GM12878 (cell line): ENCODE data around the gene NCKAP5. TPM values are rescaled to one million over a fixed set of nuclear protein-coding genes. Genes with fewer than 3 reads are reported as not detected.

Experiments
- ATAC-seq: fragments of 200-7000 bp; cut with Tn5 transposase; 3 replicates; pipeline ENCODE4 v1.9.1; 2020; ENCODE audit warnings: mild to moderate bottlenecking, moderate library complexity
- BruUV-seq: library from RNA; stranded (reverse); fragments of 400-500 nt; replicated peaks from 2 replicates; lab custom pipeline; 2021; lab: Mats Ljungman, UMichigan
- CTCF ChIA-PET: fragments of 300-600 bp; sonication (Branson Sonifier 250); formaldehyde crosslinking; extraction: SDS; loops from one replicate; lab custom pipeline; 2021; ENCODE audit warnings: inconsistent platforms; lab: Yijun Ruan, JAX
- POLR2A ChIA-PET: fragments of 350-600 bp; formaldehyde crosslinking; extraction: SDS; loops from one replicate; lab custom pipeline; 2021; ENCODE audit warnings: inconsistent platforms; lab: Charles Lee
- RAD21 ChIA-PET: fragments of 300-600 bp; sonication (Branson Sonifier 250); formaldehyde crosslinking; loops from one replicate; lab custom pipeline; 2023; ENCODE audit warnings: antibody characterized with exemption; ENCODE audit not compliant: unreplicated experiment; lab: Charles Lee
- SMC1A ChIA-PET: fragments of 300-600 bp; sonication (Branson Sonifier 250); formaldehyde crosslinking; loops from one replicate; lab custom pipeline; 2023; ENCODE audit not compliant: unreplicated experiment, uncharacterized antibody; lab: Charles Lee
- DNase-seq: peaks from one replicate; pipeline ENCODE4 v3.0.0-alpha.2; 2011; ENCODE audit warnings: low read depth, low spot score
- FAIRE-seq: peaks from 3 replicates; lab custom pipeline; 2011; peaks lifted over from hg19 to GRCh38; lab: Jason Lieb, UNC
- H2AFZ ChIP-seq: 2 replicates; pipeline ENCODE4 v1.6.0; 2011; ENCODE audit warnings: low read depth, low read length, control low read depth; ENCODE audit not compliant: control insufficient read depth
- H3K27ac ChIP-seq: 2 replicates; pipeline ENCODE4 v1.5.1; 2011; ENCODE audit warnings: control low read depth; ENCODE audit not compliant: control insufficient read depth, insufficient read depth
- H3K27me3 ChIP-seq, 2 experiments: replicated peaks in 1 of 2; 2 replicates each; pipeline versions ENCODE4 v1.6.0 to v1.6.1; 2011; ENCODE audit warnings: low read length in 1 of 2; ENCODE audit not compliant: control insufficient read depth in 2 of 2, insufficient read depth in 2 of 2
- H3K36me3 ChIP-seq, 2 experiments: 2 replicates each; pipeline ENCODE4 v1.5.1; 2011; ENCODE audit warnings: low read length in 1 of 2; ENCODE audit not compliant: control insufficient read depth in 2 of 2, insufficient read depth in 2 of 2
- H3K4me1 ChIP-seq: 2 replicates; pipeline ENCODE4 v1.6.1; 2011; ENCODE audit warnings: mild to moderate bottlenecking, low read length, moderate library complexity, mixed read lengths; ENCODE audit not compliant: control insufficient read depth, insufficient read depth
- H3K4me2 ChIP-seq: 2 replicates; pipeline ENCODE4 v1.6.0; 2011; ENCODE audit warnings: control low read depth; ENCODE audit not compliant: control insufficient read depth, insufficient read depth
- H3K4me3 ChIP-seq: fragments of 200-600 bp; sonication (generic); 2 replicates; pipeline ENCODE4 v1.5.1; 2016
- H3K79me2 ChIP-seq: 2 replicates; pipeline ENCODE4 v1.6.0; 2011; ENCODE audit warnings: low read length; ENCODE audit not compliant: control insufficient read depth, insufficient read depth
- H3K9ac ChIP-seq: 2 replicates; pipeline ENCODE4 v1.8.0; 2011; ENCODE audit warnings: low read length, control low read depth, mixed read lengths; ENCODE audit not compliant: control insufficient read depth, insufficient read depth
- H3K9me3 ChIP-seq: replicated peaks from 3 replicates; pipeline ENCODE4 v1.5.1; 2011; ENCODE audit warnings: mild to moderate bottlenecking, low read length; ENCODE audit not compliant: control insufficient read depth, insufficient read depth
- H4K20me1 ChIP-seq: 2 replicates; pipeline ENCODE4 v1.6.0; 2011; ENCODE audit not compliant: control insufficient read depth, insufficient read depth
- ATF2 ChIP-seq: IDR thresholded peaks from 2 replicates; pipeline ENCODE4 v1.6.1; 2012; ENCODE audit warnings: low read length, inconsistent platforms
- ATF3 ChIP-seq: IDR thresholded peaks from 2 replicates; pipeline ENCODE4 v1.6.1; 2011; ENCODE audit warnings: low read depth, mild to moderate bottlenecking, low read length, moderate library complexity, borderline replicate concordance; ENCODE audit errors: extremely low read depth
- BMI1 ChIP-seq: fragments of 450-650 bp; IDR thresholded peaks from 2 replicates; pipeline ENCODE4 v1.6.1; 2016; ENCODE audit warnings: mild to moderate bottlenecking, moderate library complexity, borderline replicate concordance
- CREM ChIP-seq: IDR thresholded peaks from 2 replicates; pipeline ENCODE4 v1.6.1; 2014; ENCODE audit warnings: antibody characterized with exemption, low read depth
- ESRRA ChIP-seq: IDR thresholded peaks from 2 replicates; pipeline ENCODE4 v1.6.1; 2012; ENCODE audit warnings: mild to moderate bottlenecking, low read length, improper control_type of control experiment
- HDAC6 ChIP-seq: fragments of 200-600 bp; sonication (generic); IDR thresholded peaks from one replicate; pipeline ENCODE4 v1.8.0; 2017; ENCODE audit warnings: antibody characterized with exemption; ENCODE audit not compliant: unreplicated experiment
- IRF4 ChIP-seq: IDR thresholded peaks from 2 replicates; pipeline ENCODE4 v1.6.1; 2011; ENCODE audit warnings: low read depth, low read length
- KDM1A ChIP-seq: fragments of 200-600 bp; sonication (generic); IDR thresholded peaks from 2 replicates; pipeline ENCODE4 v1.6.1; 2016; ENCODE audit warnings: borderline replicate concordance
- MEF2B ChIP-seq: fragments of 450-650 bp; IDR thresholded peaks from 2 replicates; pipeline ENCODE4 v1.6.1; 2018; ENCODE audit warnings: mild to moderate bottlenecking, moderate library complexity; ENCODE audit not compliant: partially characterized antibody, poor library complexity, severe bottlenecking
- MXI1 ChIP-seq: fragments of 150-350 bp; IDR thresholded peaks from 2 replicates; pipeline ENCODE4 v1.6.1; 2011; ENCODE audit warnings: low read depth, mild to moderate bottlenecking, inconsistent platforms, low read length, improper control_type of control experiment
- NRF1 ChIP-seq: conservative IDR thresholded peaks from 2 replicates; pipeline ENCODE4 v1.6.1; 2011; ENCODE audit warnings: mild to moderate bottlenecking, low read depth, low read length, improper control_type of control experiment
- PKNOX1 ChIP-seq: fragments of 450-650 bp; IDR thresholded peaks from 2 replicates; pipeline ENCODE4 v1.6.1; 2016; ENCODE audit warnings: mild to moderate bottlenecking
- POLR2A ChIP-seq: IDR thresholded peaks from 2 replicates; pipeline ENCODE4 v1.6.1; 2011; ENCODE audit warnings: low read depth, mild to moderate bottlenecking, low read length
- POLR2AphosphoS2 ChIP-seq: IDR thresholded peaks from 2 replicates; pipeline ENCODE4 v1.6.1; 2011; ENCODE audit warnings: low read depth, mild to moderate bottlenecking, low read length, improper control_type of control experiment, moderate library complexity
- SREBF2 ChIP-seq: IDR thresholded peaks from 2 replicates; pipeline ENCODE4 v1.6.1; 2012; ENCODE audit warnings: mild to moderate bottlenecking, low read length
- STAT3 ChIP-seq: IDR thresholded peaks from 2 replicates; pipeline ENCODE4 v1.6.1; 2011; ENCODE audit warnings: low read depth, low read length, improper control_type of control experiment
- ZBED1 ChIP-seq: IDR thresholded peaks from 2 replicates; pipeline ENCODE4 v1.6.1; 2016; ENCODE audit warnings: borderline replicate concordance
- ZNF207 ChIP-seq: fragments of 450-650 bp; IDR thresholded peaks from 2 replicates; pipeline ENCODE4 v1.6.1; 2014; ENCODE audit warnings: antibody characterized with exemption, mild to moderate bottlenecking, borderline replicate concordance
- ZNF274 ChIP-seq: IDR thresholded peaks from one replicate; pipeline ENCODE4 v1.8.0; 2011; ENCODE audit not compliant: insufficient read length, insufficient read depth
- WGBS: methylation state at CpG from one replicate; pipeline ENCODE4 v1.1.6; 2016; ENCODE audit warnings: low lambda C conversion rate; ENCODE audit not compliant: insufficient replicate concordance, insufficient coverage; ENCODE audit errors: missing lambda C conversion rate; 5-methylcytosine and 5-hydroxymethylcytosine counted together
- in situ Hi-C: fragments of 300-500 bp; cut with MboI; formaldehyde crosslinking; loops from 9 replicates; pipeline ENCODE4 v1.14.3; 2018; ENCODE audit warnings: mixed read lengths
- intact Hi-C: fragments of 100-400 bp; cut with micrococcal nuclease; formaldehyde crosslinking; loops from one replicate; pipeline ENCODE4 v1.14.2; 2022; ENCODE audit not compliant: unreplicated experiment
- polyA plus RNA-seq, 11 experiments: library from polyadenylated mRNA; depleted of rRNA in 4 of 11; unstranded in 6 of 11; stranded (reverse) in 5 of 11; fragments of >200 nt; fragmentation: Nextera tagmentation in 4 of 11; fragmentation: Illumina TruSeq in 1 of 11; extraction: Ambion mirVana in 4 of 11; extraction: Trizol in 1 of 11; gene quantifications; 1 replicate in 1 of 11; 2 replicates in 10 of 11; pipeline versions ENCODE4 v1.2.1 to v1.2.3, GENCODE V29; 2011 to 2016; ENCODE audit warnings: inconsistent platforms in 2 of 11, missing spikeins in 2 of 11, low read depth in 1 of 11
- total RNA-seq, 4 experiments: library from RNA; depleted of rRNA in 3 of 4; stranded (reverse); fragments of >200 nt in 3 of 4; fragmentation: Illumina TruSeq in 1 of 4; extraction: Trizol in 1 of 4; gene quantifications; 2 replicates each; pipeline versions ENCODE4 v1.2.1 to v1.2.3, GENCODE V29; 2013 to 2021
- TF ChIP-seq, protein P1 (sequence below): fragments of 450-650 bp; IDR thresholded peaks from 2 replicates; pipeline ENCODE4 v1.6.1; 2017; ENCODE audit warnings: borderline replicate concordance

The NCKAP5 gene
- total and polyA plus RNA-seq, 10 of the 15 experiments (the other 5 are each of a cell fraction or from before 2014, with no cell fraction given) = 0.06 to 0.44 (median 0.16) TPM

GRCh38 chr2:132632000-132632649 lies 936.1 kb downstream of the NCKAP5 start (continued):
- TF ChIP-seq SREBF2 = no peak
- no peak for TF ChIP-seq POLR2A
- no peak for TF ChIP-seq STAT3
- TF ChIP-seq ZNF207 = no peak
- no peak for TF ChIP-seq ZNF274
- no peak for TF ChIP-seq KDM1A
- TF ChIP-seq, all 136 proteins: peak for 0

GRCh38 chr2:132627536-132627935 lies 940.7 kb downstream of the NCKAP5 start:
- ATAC-seq = no peak
- no peaks in the 10 kb centered on the region for H3K4me1 ChIP-seq
- no peak for DNase-seq
- H4K20me1 ChIP-seq = no peaks in the 10 kb centered on the region
- intact Hi-C loops (no loop called here), in situ Hi-C loops (no loop called here)
- no peak overlapping the region for H3K4me2 ChIP-seq
- ChIA-PET CTCF (no interaction called here), SMC1A (no interaction called here), POLR2A (no interaction called here), RAD21 (no interaction called here)
- TF ChIP-seq MXI1 = no peak
- no peak for TF ChIP-seq ATF3
- no peak for TF ChIP-seq HDAC6
- no peak for TF ChIP-seq BMI1
- no peak for TF ChIP-seq PKNOX1
- TF ChIP-seq POLR2AphosphoS2 = no peak
- TF ChIP-seq CREM = no peak
- TF ChIP-seq, protein P1, sequence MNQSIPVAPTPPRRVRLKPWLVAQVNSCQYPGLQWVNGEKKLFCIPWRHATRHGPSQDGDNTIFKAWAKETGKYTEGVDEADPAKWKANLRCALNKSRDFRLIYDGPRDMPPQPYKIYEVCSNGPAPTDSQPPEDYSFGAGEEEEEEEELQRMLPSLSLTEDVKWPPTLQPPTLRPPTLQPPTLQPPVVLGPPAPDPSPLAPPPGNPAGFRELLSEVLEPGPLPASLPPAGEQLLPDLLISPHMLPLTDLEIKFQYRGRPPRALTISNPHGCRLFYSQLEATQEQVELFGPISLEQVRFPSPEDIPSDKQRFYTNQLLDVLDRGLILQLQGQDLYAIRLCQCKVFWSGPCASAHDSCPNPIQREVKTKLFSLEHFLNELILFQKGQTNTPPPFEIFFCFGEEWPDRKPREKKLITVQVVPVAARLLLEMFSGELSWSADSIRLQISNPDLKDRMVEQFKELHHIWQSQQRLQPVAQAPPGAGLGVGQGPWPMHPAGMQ = no peak
- no peak for TF ChIP-seq MEF2B
- TF ChIP-seq KDM1A = no peak
- TF ChIP-seq IRF4 = no peak
- no peak for TF ChIP-seq POLR2A
- TF ChIP-seq NRF1 = no peak
- TF ChIP-seq ZNF207 = no peak
- no peak for TF ChIP-seq ATF2
- TF ChIP-seq ESRRA = no peak
- no peak for TF ChIP-seq ZBED1
- no TSS peak for BruUV-seq
- no peak overlapping the region for H3K4me3 ChIP-seq
- 0% methylated on average over 3 of the region's 3 CpGs for WGBS
- no peaks in the 10 kb centered on the region for H3K36me3 ChIP-seq
- no peak for FAIRE-seq
- no peaks in the 10 kb centered on the region for H3K27me3 ChIP-seq
- H3K9me3 ChIP-seq = no peaks in the 10 kb centered on the region
- H3K27ac ChIP-seq = no peak overlapping the region
- H2AFZ ChIP-seq = no peak overlapping the region
- H3K9ac ChIP-seq = no peak overlapping the region
- H3K79me2 ChIP-seq = no peaks in the 10 kb centered on the region
